GM12891 (cell line): ENCODE measurements around the gene TLE6.

ENCODE experiments used
- PAX5 ChIP-seq: IDR thresholded peaks from 2 replicates; pipeline ENCODE4 v1.6.1; 2011; ENCODE audit warnings: low read length, moderate library complexity, mild to moderate bottlenecking; ENCODE audit not compliant: insufficient read depth, severe bottlenecking
- POLR2A ChIP-seq: IDR thresholded peaks from 2 replicates; pipeline ENCODE4 v1.6.1; 2011; ENCODE audit warnings: low read depth, low read length, control low read depth
- POLR2AphosphoS5 ChIP-seq: IDR thresholded peaks from 2 replicates; pipeline ENCODE4 v1.6.1; 2011; ENCODE audit warnings: low read depth, low read length, control low read depth
- SPI1 ChIP-seq: IDR thresholded peaks from 2 replicates; pipeline ENCODE4 v1.6.1; 2011; ENCODE audit warnings: low read depth, low read length, control low read depth
- TAF1 ChIP-seq: IDR thresholded peaks from 2 replicates; pipeline ENCODE4 v1.6.1; 2011; ENCODE audit warnings: low read depth, low read length, control low read depth

DNA sequence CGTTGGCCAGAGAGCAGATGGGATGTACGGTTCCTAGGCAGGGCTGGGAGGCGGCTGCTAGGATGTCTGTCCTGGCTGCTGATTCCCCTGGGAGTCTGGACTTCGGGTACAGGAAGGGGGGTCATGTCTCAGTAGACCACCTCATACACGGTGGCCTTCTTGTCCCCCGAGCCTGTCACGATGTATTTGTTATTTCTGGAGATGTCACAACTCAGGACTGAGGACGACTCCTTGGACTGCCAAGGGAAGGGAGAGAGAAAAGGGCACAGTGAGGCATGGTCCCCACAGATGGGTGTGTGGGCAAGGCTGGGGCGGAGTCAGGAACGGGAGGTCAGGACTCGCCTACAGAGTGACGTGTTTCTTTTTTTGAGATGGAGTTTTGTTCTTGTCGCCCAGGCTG lies 20.4 kb downstream of the TLE6 start:
- no peak for TF ChIP-seq POLR2AphosphoS5
- TF ChIP-seq POLR2A = no peak
- no peak for TF ChIP-seq TAF1
- TF ChIP-seq SPI1 = no peak
- TF ChIP-seq PAX5 = no peak
